Measurements from ENCODE around the gene WASF2.
"Not testable (repeated sequence)": the region's sequence is repeated elsewhere in the genome, so short reads cannot be mapped to it uniquely, and the experiment has no call there.

Gene WASF2

DNA sequence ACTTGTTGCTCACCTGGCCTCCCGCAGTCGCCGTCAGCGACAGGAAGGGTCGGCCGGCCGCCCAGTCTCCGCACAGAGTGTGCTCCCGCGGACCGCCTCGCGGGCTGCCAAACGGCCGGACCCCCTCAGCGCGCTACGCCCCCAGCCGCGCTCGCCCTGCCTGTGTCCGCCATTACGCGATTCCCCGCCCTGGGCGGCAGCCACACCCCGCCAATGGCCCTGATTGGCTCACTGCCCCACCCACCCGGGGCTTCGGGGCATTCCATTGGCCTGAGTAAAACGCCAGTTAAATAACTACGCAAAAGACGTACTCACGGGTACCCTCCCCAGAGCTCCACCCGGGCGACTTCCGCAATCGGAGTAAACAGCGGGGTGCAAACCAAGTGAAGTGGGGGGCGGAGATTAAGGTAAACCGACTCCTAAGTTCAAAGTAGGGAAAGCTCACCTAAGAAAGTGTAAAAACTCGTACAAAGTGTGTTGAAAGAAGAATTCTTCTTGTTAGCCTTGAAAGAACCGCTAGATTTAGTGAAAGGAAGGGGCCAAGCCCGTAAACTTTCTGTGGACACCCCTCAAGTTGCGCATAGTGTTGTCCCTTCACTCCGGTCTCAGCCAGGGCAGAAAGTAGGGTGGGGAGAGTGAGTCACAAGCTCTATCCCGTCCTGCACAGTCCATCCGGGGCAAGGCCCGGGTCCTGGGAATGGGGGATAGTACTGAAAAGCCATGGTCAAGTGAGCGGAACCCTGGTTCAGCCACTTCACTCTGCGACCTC, at the start of gene WASF2:
WASF2 (minus strand) TSS at position 195 of the 769 bp plus-strand sequence. CDS start 61,277 bp downstream, outside the sequence.
- DNase-seq: peak; percentile 79 to 99 (median 96)

GRCh38 chr1:27538793-27539192, 48.8 kb upstream of the WASF2 start:
- no peak for DNase-seq

DNA sequence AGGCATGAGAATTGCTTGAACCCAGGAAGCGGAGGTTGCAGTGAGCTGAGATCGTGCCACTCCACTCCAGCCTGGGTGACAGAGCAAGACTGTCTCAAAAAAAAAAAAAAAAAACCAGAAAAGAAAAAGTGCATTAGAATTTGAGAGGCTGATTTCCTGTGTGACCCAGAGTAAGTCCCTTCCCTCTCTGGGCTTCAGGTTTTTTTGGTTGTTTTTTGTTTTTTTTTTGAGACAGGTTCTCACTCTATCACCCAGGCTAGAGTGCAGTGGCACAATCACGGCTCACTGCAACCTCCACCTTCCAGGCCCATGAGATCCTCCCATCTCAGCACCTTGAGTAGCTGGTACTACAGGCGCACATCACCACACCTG, 48.3 kb upstream of the WASF2 start:
- not testable (repeated sequence) for DNase-seq

GRCh38 chr1:27536767-27537166, 46.8 kb upstream of the WASF2 start:
- DNase-seq: peak in 50 of 56 donors; percentile 22 to 86 (median 57)

GRCh38 chr1:27536010-27536757, 46.2 kb upstream of the WASF2 start:
- peak in 37 of 56 donors; percentile 12 to 78 (median 40) for DNase-seq

- DNase-seq: no peak
Measured at GRCh38 chr1:27535386-27535785, 45.4 kb upstream of the WASF2 start.

DNA sequence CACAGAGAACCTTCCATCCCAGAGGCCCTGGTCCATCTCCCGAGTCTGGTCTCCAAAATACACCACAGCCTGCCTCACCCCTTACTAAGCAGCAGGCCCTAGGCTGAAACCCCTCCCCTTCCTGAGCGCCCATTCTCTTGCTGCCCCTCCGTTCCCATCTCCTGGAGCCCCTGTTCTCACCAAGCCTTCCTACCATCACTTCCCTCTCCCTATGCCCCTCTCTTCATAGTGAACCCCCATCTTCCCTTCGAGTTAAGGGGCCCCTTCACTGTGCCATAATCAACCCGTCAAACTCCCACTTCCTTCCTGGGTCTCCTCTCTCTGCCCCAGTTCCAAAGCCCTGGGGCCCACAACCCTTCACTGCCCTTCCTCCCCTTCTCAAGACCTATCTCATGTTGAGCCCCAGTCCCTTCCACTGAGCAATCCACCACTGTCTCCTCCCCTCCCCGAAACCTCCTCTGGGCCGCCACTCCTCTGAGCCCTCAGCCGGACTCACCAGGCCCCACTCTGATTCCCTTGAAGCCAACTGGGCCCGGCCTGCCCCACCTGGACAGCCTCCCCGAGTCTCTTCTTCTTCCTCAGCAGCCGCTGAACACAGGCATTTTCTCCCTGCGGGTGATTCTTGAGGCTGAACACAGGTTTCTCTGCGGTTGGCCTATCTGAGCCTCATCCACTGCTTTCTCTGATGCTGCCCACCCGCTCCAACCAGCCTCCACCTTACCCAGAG, 42.2 kb upstream of the WASF2 start:
- DNase-seq: no peak

DNA sequence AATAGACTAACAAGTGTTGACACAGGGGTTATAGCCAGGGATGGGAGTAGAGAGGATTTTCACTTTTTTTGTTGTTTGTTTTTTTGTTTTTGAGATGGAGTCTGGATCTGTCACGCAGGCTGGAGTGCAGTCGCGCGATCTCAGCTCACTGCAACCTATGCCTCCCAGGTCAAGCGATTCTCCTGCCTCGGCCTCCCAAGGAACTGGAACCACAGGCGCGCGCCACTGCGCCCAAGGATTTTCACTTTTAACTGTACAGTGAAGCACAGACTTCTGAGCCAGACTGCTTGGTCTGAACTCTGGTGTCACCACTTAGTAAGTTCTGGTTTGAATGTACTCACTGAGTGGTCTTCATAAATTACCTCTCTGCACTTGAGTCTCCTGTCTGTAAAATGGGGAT, 40.2 kb upstream of the WASF2 start:
- no peak for DNase-seq

DNA sequence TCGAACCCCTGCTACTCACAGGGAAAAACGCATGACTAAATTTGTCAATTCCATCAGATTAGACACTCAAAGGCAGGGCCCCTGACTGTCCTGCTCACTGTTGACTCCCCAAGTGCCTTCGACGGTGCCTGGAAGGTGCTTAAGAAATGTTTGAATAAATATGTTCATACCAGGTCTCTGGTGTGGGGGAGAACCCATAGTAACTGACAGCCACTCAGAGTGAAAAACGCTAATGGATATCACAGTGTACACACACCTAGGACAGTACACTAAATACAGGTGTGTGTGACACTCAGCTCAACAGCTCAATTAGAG, 39.7 kb upstream of the WASF2 start:
- DNase-seq: no peak

- DNase-seq: peak in 44 of 56 donors; percentile 22 to 85 (median 60)
Measured at GRCh38 chr1:27528818-27529703, 39.1 kb upstream of the WASF2 start.

GRCh38 chr1:27527890-27528817, 38.2 kb upstream of the WASF2 start:
- DNase-seq: peak in 41 of 56 donors; percentile 17 to 79 (median 52)

DNA sequence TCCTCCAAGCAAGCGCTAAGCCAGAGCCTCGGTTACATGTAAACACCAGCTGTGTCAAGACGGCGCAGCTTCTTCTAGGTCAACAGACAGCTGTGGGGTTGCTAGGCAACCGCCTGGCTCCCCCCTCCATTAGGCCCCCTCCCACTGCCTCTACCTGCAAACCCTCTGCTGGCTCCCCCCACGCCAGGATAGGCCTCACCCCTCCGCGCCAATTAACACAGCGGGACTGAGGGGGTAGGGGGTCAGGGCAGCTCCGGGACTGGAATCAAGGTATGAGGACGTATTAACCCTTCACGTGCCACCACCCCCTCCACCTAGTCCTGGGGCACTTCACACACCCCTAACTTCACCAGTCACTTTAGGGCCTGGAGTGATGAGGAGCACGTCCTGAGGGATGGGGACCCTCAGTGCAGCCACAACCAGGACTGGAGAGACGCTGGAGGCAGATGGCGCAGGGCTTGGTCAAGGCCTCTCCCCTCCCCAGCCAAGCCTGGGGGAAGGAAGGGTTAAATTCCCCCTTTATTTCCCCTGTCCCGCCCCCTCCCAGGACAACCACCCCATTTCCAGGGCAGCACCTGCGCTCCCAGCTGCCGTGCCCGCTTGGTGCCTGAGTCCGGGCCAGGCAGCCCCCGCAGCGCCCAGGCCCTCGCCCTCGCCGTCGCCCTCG, 37.4 kb upstream of the WASF2 start:
- peak in 25 of 56 donors; percentile 12 to 68 (median 36) for DNase-seq

DNA sequence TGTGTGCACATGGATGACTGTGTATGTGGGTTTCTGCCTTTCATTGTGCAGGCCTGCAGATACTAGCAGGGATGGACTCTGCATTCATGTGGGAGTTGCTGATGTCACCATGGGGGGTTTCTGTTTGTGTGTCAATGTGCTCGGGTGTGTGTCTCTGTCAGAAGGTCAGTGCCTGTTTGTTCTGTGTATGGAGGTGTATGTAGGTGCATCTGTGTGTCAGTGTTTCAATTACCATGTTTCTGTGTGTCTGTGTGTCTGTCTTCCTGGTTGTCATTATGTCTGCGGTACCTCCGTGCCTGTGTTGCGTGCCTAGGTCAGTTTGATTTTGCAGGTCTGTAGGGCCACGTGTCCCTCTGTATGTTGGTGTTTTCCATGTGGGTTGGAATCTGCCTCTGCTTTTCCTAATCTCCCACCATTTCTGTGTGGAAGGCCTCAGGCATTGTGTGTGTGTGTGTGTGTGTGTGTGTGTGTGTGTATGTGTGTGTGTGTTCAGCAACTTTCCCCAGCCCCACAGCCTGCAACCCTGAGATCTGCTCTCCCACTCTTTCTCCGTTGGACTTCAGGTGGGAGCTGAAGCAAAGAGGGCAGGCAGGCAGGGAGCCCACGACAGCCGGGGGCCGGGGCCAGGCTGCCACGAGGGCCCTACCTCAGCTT, 36.7 kb upstream of the WASF2 start:
- DNase-seq: peak in 5 of 56 donors; percentile 21 to 62 (median 49)

GRCh38 chr1:27525296-27526272, 35.6 kb upstream of the WASF2 start:
- peak in 31 of 56 donors; percentile 9 to 61 (median 29) for DNase-seq

GRCh38 chr1:27523337-27524020, 33.5 kb upstream of the WASF2 start:
- DNase-seq: no peak

- peak in 36 of 56 donors; percentile 11 to 72 (median 44) for DNase-seq
Measured at GRCh38 chr1:27522432-27523336, 32.7 kb upstream of the WASF2 start.

All from nucleus accumbens (tissue), 56 donors.